ENCODE measurements around the gene GP9. TPM values are rescaled to one million over a fixed set of nuclear protein-coding genes. Genes with fewer than 3 reads are reported as not detected.

GP9 gene
- total RNA-seq, 1 donor from 2014 or later: not detected

DNA sequence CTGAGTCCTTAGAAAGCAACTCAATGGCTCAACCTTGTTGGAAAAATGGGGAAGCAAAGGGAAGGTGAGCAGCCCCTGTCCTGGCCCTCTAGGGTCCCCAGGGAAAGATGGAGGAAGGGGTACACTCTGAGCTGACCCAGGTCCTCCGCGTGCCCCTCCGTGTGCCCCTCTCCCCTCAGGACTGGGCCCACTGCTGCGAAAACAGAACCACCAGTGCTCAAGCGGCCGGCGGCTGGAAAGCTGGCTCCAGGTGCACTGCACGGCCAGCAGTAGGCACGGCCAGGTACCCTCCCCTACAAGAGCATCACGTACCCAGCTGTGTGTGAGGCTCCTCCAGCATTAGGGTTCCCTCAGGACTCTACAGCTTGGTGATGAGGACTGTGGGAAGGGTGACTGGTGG, 34.7 kb downstream of the GP9 start:
- H3K4me3 Mint-ChIP-seq: no peak overlapping the region
- ChIA-PET CTCF (no interaction called here), POLR2A (no interaction called here)
- no peaks in the 10 kb centered on the region for H3K9me3 Mint-ChIP-seq
- intact Hi-C loops (cut with micrococcal nuclease): no loop called here
- TF ChIP-seq, protein P1, sequence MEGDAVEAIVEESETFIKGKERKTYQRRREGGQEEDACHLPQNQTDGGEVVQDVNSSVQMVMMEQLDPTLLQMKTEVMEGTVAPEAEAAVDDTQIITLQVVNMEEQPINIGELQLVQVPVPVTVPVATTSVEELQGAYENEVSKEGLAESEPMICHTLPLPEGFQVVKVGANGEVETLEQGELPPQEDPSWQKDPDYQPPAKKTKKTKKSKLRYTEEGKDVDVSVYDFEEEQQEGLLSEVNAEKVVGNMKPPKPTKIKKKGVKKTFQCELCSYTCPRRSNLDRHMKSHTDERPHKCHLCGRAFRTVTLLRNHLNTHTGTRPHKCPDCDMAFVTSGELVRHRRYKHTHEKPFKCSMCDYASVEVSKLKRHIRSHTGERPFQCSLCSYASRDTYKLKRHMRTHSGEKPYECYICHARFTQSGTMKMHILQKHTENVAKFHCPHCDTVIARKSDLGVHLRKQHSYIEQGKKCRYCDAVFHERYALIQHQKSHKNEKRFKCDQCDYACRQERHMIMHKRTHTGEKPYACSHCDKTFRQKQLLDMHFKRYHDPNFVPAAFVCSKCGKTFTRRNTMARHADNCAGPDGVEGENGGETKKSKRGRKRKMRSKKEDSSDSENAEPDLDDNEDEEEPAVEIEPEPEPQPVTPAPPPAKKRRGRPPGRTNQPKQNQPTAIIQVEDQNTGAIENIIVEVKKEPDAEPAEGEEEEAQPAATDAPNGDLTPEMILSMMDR (IDR thresholded peaks at IDR 0.05): no peak
- DNase-seq: no peak
- ATAC-seq (ENCODE audit: low read depth): no peak
- peaks cover 42% of the 10 kb centered on the region for H3K36me3 Mint-ChIP-seq (ENCODE audit: low read depth)
- no peak overlapping the region for H3K27ac Mint-ChIP-seq
- H3K4me1 Mint-ChIP-seq: no peaks in the 10 kb centered on the region
- H3K27me3 Mint-ChIP-seq: no peaks in the 10 kb centered on the region

DNA sequence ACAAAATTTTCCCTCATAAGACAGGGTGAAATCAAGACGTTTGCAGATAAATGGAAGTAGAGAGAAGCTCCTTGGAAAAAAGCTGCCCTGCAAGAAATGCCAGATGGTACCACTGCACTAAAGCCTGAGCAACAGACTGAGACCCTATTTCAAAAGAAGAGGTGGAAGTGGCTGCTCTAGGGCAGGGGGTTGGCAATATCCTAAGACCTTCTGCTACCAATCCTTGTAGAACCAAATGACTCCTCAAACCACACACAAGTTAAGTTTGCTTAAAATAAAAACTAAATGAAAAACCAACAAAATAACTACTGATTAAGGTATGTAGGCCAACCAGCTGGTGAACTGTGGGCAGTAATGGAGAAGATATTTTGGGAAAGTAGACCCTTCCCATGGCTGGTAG, 39.7 kb downstream of the GP9 start:
- DNase-seq: no peak
- H3K9me3 Mint-ChIP-seq: no peaks in the 10 kb centered on the region
- H3K36me3 Mint-ChIP-seq (ENCODE audit: low read depth): peaks cover 23% of the 10 kb centered on the region
- no peak overlapping the region for H3K4me3 Mint-ChIP-seq
- no peak overlapping the region for H3K27ac Mint-ChIP-seq
- intact Hi-C loops (cut with micrococcal nuclease): no loop called here
- H3K27me3 Mint-ChIP-seq: no peaks in the 10 kb centered on the region
- TF ChIP-seq, protein P1 (IDR thresholded peaks at IDR 0.05): no peak
- no peak for ATAC-seq (ENCODE audit: low read depth)
- no peaks in the 10 kb centered on the region for H3K4me1 Mint-ChIP-seq
- ChIA-PET CTCF (interaction anchor here (1.4 kb wide), 1 partner anchor 130 kb away, joined by 3 read pairs; no protein-coding TSS in a partner anchor), POLR2A (no interaction called here)

DNA sequence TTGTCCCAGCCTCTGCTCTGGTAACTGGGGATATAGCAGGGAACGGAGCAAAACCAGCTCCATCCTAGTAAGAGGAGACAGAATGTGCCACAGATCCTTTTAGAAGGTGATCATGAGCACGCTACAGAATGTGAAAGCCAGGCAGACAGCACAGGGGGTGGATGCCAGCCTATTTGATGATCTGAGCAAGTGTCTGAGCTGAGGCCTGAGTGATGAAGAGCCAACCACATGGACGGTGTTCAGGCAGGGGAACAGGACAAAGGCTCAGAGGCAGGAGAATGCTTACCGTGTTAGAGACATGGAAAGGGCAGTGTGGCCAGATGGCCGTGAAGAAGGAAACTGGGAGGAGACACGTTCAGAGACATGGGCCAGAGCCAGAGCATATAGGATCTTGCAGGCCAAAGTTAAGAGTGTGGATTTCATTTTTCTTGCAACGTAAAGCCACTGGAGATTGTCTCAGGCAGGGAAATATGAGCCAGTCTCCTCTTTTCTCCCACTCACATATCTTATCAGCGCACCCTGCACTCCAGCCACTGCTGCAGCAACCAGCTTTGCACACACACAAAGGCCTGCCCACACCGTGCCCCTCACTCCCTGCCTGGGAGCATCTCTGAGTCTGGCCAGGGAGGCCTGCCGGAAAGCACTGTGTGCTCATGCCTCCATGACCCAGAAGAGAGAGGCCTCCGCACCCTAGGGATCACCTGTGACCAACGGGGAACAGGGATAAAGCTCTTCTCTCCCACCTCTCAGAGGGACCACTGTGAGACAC, 41.0 kb downstream of the GP9 start:
- DNase-seq (no peak), ATAC-seq (ENCODE audit: low read depth) (no peak)
- CTCF ChIA-PET: no interaction called here
- Mint-ChIP-seq H3K4me1 (no peaks in the 10 kb centered on the region), H3K27ac (no peak overlapping the region), H3K9me3 (no peaks in the 10 kb centered on the region), H3K27me3 (no peaks in the 10 kb centered on the region), H3K36me3 (ENCODE audit: low read depth) (peaks cover 19% of the 10 kb centered on the region), H3K4me3 (no peak overlapping the region)
- POLR2A ChIA-PET: interaction anchor here (0.6 kb wide), 1 partner anchor 28 kb away, joined by 5 read pairs; no protein-coding TSS in a partner anchor
- TF ChIP-seq, protein P1 (IDR thresholded peaks at IDR 0.05): no peak
- intact Hi-C loops (cut with micrococcal nuclease): no loop called here

DNA sequence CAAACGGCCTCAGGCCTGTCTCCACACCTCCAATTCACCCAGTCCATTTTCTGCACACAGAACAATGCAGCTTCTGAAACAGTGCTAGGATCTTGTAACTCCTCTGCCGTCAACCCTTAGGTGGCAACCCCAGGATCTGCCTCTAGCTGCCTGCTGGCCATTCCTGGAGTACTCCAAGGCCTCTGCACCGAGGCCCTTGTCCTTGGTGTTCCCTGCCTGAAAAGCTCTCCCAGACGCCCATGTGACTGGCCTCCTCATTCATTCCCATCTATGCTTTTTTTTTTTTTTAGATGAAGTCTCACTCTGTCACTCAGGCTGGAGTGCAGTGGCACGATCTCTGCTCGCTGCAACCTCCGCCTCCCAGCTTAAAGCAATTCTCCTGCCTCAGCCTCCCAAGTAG, 42.7 kb downstream of the GP9 start:
- TF ChIP-seq, protein P1 (IDR thresholded peaks at IDR 0.05): no peak
- DNase-seq (no peak), ATAC-seq (ENCODE audit: low read depth) (no peak)
- intact Hi-C loops (cut with micrococcal nuclease): no loop called here
- Mint-ChIP-seq H3K9me3 (no peaks in the 10 kb centered on the region), H3K4me3 (no peak overlapping the region), H3K27me3 (no peaks in the 10 kb centered on the region), H3K36me3 (ENCODE audit: low read depth) (peaks cover 20% of the 10 kb centered on the region), H3K4me1 (no peaks in the 10 kb centered on the region), H3K27ac (no peak overlapping the region)
- POLR2A ChIA-PET: no interaction called here
- CTCF ChIA-PET: no interaction called here

DNA sequence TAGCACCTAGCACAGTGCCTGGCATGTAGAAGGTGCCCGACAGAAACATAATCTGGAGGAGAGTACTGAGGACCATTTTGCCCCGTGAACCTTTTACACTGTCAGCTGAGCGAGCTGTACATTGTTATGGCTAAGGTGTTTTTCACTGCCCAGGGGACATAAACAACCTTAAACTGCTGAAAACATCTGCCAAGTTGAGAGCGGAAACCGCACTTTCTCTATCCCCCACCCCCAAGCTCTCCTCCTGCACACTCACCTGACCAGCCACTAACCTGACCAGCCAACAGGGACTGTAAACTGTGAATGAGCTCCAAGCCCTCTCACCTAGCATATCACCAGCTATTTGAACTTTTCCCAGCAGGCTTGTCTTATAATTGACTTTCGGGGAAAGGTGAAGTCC, 43.5 kb downstream of the GP9 start:
- no peaks in the 10 kb centered on the region for H3K4me1 Mint-ChIP-seq
- ChIA-PET POLR2A (no interaction called here), CTCF (no interaction called here)
- TF ChIP-seq, protein P1 (IDR thresholded peaks at IDR 0.05): no peak
- intact Hi-C loops (cut with micrococcal nuclease): no loop called here
- no peak for DNase-seq
- no peaks in the 10 kb centered on the region for H3K9me3 Mint-ChIP-seq
- no peaks in the 10 kb centered on the region for H3K27me3 Mint-ChIP-seq
- ATAC-seq (ENCODE audit: low read depth): no peak
- H3K4me3 Mint-ChIP-seq: no peak overlapping the region
- H3K36me3 Mint-ChIP-seq (ENCODE audit: low read depth): peaks cover 24% of the 10 kb centered on the region
- no peak overlapping the region for H3K27ac Mint-ChIP-seq
